ENCODE measurements around the gene FAM149B1. TPM values are rescaled to one million over a fixed set of nuclear protein-coding genes. Genes with fewer than 3 reads are reported as not detected.
A peak's percentile ranks its signal among the peaks of the same experiment; 100 is the strongest.

Gene FAM149B1
- total RNA-seq, 4 donors from 2014 or later, result 2.2 to 6.9 (median 5.6) TPM

GRCh38 chr10:73131301-73131700, 36.6 kb upstream of the FAM149B1 start:
- TF ChIP-seq CTCF (IDR thresholded peaks at IDR 0.05 in 4 of 5, conservative IDR thresholded peaks at IDR 0.05 in 1 of 5), result no peak
- no peak for TF ChIP-seq POLR2A (IDR thresholded peaks at IDR 0.05)
- Histone ChIP-seq H3K27ac (peak overlapping the region in 3 of 4 donors; percentile 1 to 20 (median 7)), H3K9me3 (no peaks in the 10 kb centered on the region), H3K36me3 (peaks cover 6 to 83% of the 10 kb centered on the region in 2 donors), H3K4me3 (no peak overlapping the region), H3K4me1 (no peaks in the 10 kb centered on the region), H3K27me3 (no peaks in the 10 kb centered on the region)
- in situ Hi-C loops (cut with MboI; ENCODE audit: low sequenced_read_pairs in 4 of 4) (no loop called here), intact Hi-C loops (cut with DNase I; ENCODE audit: low total_unique reads) (loop anchor here (5.0 kb wide), 1 partner anchor 36 kb away; the partner anchor contains the start of genes ECD and FAM149B1)
- no peak for ATAC-seq
- no peak for DNase-seq

- H3K9me3 ChIP-seq, result no peaks in the 10 kb centered on the region
- no peaks in the 10 kb centered on the region for H3K27me3 ChIP-seq
- TF ChIP-seq CTCF (IDR thresholded peaks at IDR 0.05 in 4 of 5, conservative IDR thresholded peaks at IDR 0.05 in 1 of 5), result no peak
- no peak for TF ChIP-seq POLR2A (IDR thresholded peaks at IDR 0.05)
- peaks cover 6 to 85% of the 10 kb centered on the region in 2 donors for H3K36me3 ChIP-seq
- ATAC-seq (no peak), DNase-seq (no peak)
- no peak overlapping the region for H3K4me3 ChIP-seq
- peak overlapping the region in 2 of 4 donors; percentile 7 to 20 for H3K27ac ChIP-seq
- H3K4me1 ChIP-seq, result no peaks in the 10 kb centered on the region
- intact Hi-C loops (cut with DNase I; ENCODE audit: low total_unique reads), result loop anchor here (5.0 kb wide), 1 partner anchor 35 kb away; the partner anchor contains the start of genes ECD and FAM149B1
- in situ Hi-C loops (cut with MboI; ENCODE audit: low sequenced_read_pairs in 4 of 4), result no loop called here
Observed at GRCh38 chr10:73131913-73132686, 35.8 kb upstream of the FAM149B1 start.

DNA sequence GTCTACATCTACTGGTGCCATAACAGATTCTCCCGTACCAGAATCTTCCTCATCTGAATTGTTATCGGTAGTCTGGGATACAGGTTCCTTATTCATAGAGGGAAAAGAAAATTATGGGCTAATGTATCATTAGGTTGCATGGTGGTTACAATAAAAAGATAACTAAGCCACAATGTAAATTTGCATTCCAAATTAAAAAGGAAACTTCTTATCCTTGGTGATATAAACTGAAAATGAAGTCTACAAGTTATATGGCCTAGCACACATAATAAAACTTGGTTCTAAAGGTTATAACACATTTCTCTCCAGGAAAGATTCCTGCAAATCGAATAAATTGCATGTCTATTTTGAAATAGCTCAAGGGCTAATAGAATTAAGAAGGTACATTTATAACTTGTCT, 33.2 kb upstream of the FAM149B1 start:
- intact Hi-C loops (cut with DNase I; ENCODE audit: low total_unique reads) (loop anchor here (5.0 kb wide), 1 partner anchor 33 kb away; the partner anchor contains the start of genes ECD and FAM149B1), in situ Hi-C loops (cut with MboI; ENCODE audit: low sequenced_read_pairs in 4 of 4) (no loop called here)
- no peaks in the 10 kb centered on the region for H3K9me3 ChIP-seq
- ATAC-seq (no peak), DNase-seq (no peak)
- H3K4me1 ChIP-seq, result no peaks in the 10 kb centered on the region
- H3K36me3 ChIP-seq, result peaks cover 6 to 88% of the 10 kb centered on the region in 2 donors
- no peak overlapping the region for H3K27ac ChIP-seq
- no peaks in the 10 kb centered on the region for H3K27me3 ChIP-seq
- no peak for TF ChIP-seq POLR2A (IDR thresholded peaks at IDR 0.05)
- no peak for TF ChIP-seq CTCF (IDR thresholded peaks at IDR 0.05 in 4 of 5, conservative IDR thresholded peaks at IDR 0.05 in 1 of 5)
- no peak overlapping the region for H3K4me3 ChIP-seq

- ATAC-seq, result no peak
- H3K27me3 ChIP-seq, result no peaks in the 10 kb centered on the region
Observed at GRCh38 chr10:73136627-73137026, 31.3 kb upstream of the FAM149B1 start.

More at GRCh38 chr10:73136627-73137026, 31.3 kb upstream of the FAM149B1 start:
- H3K9me3 ChIP-seq, result no peaks in the 10 kb centered on the region
- H3K36me3 ChIP-seq, result peaks cover 6 to 94% of the 10 kb centered on the region in 2 donors
- H3K4me3 ChIP-seq, result no peak overlapping the region
- DNase-seq, result no peak
- TF ChIP-seq CTCF (IDR thresholded peaks at IDR 0.05 in 4 of 5, conservative IDR thresholded peaks at IDR 0.05 in 1 of 5), result no peak
- TF ChIP-seq POLR2A (IDR thresholded peaks at IDR 0.05), result no peak
- in situ Hi-C loops (cut with MboI; ENCODE audit: low sequenced_read_pairs in 4 of 4) (no loop called here), intact Hi-C loops (cut with DNase I; ENCODE audit: low total_unique reads) (no loop called here)
- no peak overlapping the region for H3K27ac ChIP-seq
- no peaks in the 10 kb centered on the region for H3K4me1 ChIP-seq

Measured in gastrocnemius medialis (tissue), 4 donors.